MM.1S (cell line): Measurements from ENCODE around the gene NLRC3.

Source experiments
- DNase-seq: peaks from one replicate; pipeline ENCODE4 v3.0.0-alpha.2; 2015
- H2AFZ ChIP-seq: fragments of 300-600 bp; sonication (generic); 2 replicates; pipeline ENCODE4 v1.6.0; 2016; ENCODE audit warnings: antibody characterized with exemption, low read length
- H3F3A ChIP-seq: fragments of 300-600 bp; sonication (generic); 2 replicates; pipeline ENCODE4 v1.6.1; 2016; ENCODE audit warnings: mild to moderate bottlenecking, antibody characterized with exemption, low read length, moderate library complexity, mixed read lengths; ENCODE audit not compliant: insufficient read depth
- H3K27ac ChIP-seq: fragments of 300-600 bp; sonication (generic); 2 replicates; pipeline ENCODE4 v1.5.1; 2016; ENCODE audit warnings: mild to moderate bottlenecking, low read length
- H3K27me3 ChIP-seq: fragments of 300-600 bp; sonication (generic); replicated peaks from 2 replicates; pipeline ENCODE4 v1.6.0; 2016; ENCODE audit warnings: low read length; ENCODE audit not compliant: insufficient read depth
- H3K36me3 ChIP-seq: fragments of 300-600 bp; sonication (generic); replicated peaks from 2 replicates; pipeline ENCODE4 v1.6.1; 2016; ENCODE audit warnings: mild to moderate bottlenecking, low read length, mixed read lengths; ENCODE audit not compliant: insufficient read depth
- H3K4me1 ChIP-seq: fragments of 300-600 bp; sonication (generic); 2 replicates; pipeline ENCODE4 v1.6.1; 2016; ENCODE audit warnings: low read length, mixed read lengths
- H3K4me2 ChIP-seq: fragments of 300-600 bp; sonication (generic); 2 replicates; pipeline ENCODE4 v1.6.0; 2016; ENCODE audit warnings: low read depth, low read length
- H3K4me3 ChIP-seq: fragments of 300-600 bp; sonication (generic); 2 replicates; pipeline ENCODE4 v1.5.1; 2016; ENCODE audit warnings: low read length, mixed read lengths
- H3K79me2 ChIP-seq: fragments of 300-600 bp; sonication (generic); 2 replicates; pipeline ENCODE4 v1.6.1; 2016; ENCODE audit warnings: mixed run types, low read length, mixed read lengths
- H3K9ac ChIP-seq: fragments of 300-600 bp; sonication (generic); 2 replicates; pipeline ENCODE4 v1.6.1; 2016; ENCODE audit warnings: low read length, mixed read lengths
- H3K9me2 ChIP-seq: fragments of 300-600 bp; sonication (generic); replicated peaks from 2 replicates; pipeline ENCODE4 v1.6.1; 2016; ENCODE audit warnings: mild to moderate bottlenecking, low read length, mixed read lengths; ENCODE audit not compliant: insufficient read depth
- H3K9me3 ChIP-seq: fragments of 300-600 bp; sonication (generic); replicated peaks from 2 replicates; pipeline ENCODE4 v1.6.1; 2016; ENCODE audit warnings: mild to moderate bottlenecking, low read length, mixed read lengths; ENCODE audit not compliant: insufficient read depth
- H4K20me1 ChIP-seq: fragments of 300-600 bp; sonication (generic); 2 replicates; pipeline ENCODE4 v1.6.1; 2016; ENCODE audit warnings: mild to moderate bottlenecking, low read length, moderate library complexity, mixed read lengths; ENCODE audit not compliant: insufficient read depth
- EZH2 ChIP-seq: fragments of 300-600 bp; sonication (generic); optimal IDR thresholded peaks from 2 replicates; pipeline ENCODE3; 2017; ENCODE audit warnings: low read depth, mild to moderate bottlenecking, antibody characterized with exemption, low read length, mixed read lengths
- EZH2phosphoT487 ChIP-seq: fragments of 300-600 bp; sonication (generic); IDR thresholded peaks from 2 replicates; pipeline ENCODE4 v1.6.1; 2018; ENCODE audit warnings: antibody characterized with exemption, low read length
- TF ChIP-seq, protein P1 (sequence below): fragments of 300-600 bp; sonication (generic); IDR thresholded peaks from 2 replicates; pipeline ENCODE4 v1.5.1; 2016; ENCODE audit warnings: antibody characterized with exemption, low read length, mixed read lengths

Gene NLRC3

DNA sequence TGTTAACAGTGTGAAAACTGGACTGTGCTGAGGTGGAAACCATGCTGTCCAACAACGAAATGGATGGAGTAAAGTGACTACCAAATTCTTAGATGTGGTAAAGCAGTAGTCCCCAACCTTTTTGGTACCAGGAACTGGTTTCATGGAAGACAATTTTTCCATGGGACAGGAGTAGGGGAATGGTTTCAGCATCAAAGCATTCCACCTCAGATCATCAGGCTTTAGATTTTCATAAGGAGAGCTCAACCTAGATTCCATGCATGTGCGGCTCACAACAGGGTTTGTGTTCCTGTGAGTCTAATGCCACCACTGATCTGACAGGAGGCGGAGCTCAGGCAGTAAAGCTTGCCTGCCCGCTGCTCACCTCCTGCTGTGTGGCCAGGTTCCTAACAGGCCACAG is 22.7 kb upstream of the NLRC3 start:
- H3K36me3 ChIP-seq: no peaks in the 10 kb centered on the region
- H3K9me2 ChIP-seq: no peaks in the 10 kb centered on the region
- TF ChIP-seq, protein P1, sequence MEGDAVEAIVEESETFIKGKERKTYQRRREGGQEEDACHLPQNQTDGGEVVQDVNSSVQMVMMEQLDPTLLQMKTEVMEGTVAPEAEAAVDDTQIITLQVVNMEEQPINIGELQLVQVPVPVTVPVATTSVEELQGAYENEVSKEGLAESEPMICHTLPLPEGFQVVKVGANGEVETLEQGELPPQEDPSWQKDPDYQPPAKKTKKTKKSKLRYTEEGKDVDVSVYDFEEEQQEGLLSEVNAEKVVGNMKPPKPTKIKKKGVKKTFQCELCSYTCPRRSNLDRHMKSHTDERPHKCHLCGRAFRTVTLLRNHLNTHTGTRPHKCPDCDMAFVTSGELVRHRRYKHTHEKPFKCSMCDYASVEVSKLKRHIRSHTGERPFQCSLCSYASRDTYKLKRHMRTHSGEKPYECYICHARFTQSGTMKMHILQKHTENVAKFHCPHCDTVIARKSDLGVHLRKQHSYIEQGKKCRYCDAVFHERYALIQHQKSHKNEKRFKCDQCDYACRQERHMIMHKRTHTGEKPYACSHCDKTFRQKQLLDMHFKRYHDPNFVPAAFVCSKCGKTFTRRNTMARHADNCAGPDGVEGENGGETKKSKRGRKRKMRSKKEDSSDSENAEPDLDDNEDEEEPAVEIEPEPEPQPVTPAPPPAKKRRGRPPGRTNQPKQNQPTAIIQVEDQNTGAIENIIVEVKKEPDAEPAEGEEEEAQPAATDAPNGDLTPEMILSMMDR: no peak
- TF ChIP-seq EZH2phosphoT487 (no peak), EZH2 (no peak)

DNA sequence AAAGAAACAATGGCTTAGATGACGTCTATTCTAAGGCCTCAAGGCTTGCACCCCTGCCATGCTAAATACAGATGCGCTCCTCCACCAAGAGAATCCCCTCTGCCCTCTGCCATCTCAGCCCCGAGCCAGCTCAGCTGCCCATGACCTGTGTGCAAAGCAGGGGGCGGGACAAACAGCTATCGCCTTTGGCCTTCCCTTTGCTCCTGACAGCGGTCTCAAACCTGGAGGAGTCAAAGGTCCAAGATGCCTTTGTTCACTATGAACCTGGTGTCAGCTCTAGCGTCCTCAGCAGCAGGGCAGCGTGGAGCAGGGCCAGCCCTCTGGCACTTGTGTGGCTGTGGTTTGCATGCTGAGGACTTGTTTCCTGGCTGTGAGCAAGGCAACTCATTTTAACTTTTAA is 21.9 kb upstream of the NLRC3 start:
- H3K36me3 ChIP-seq: no peaks in the 10 kb centered on the region
- H3K27ac ChIP-seq: no peak overlapping the region
- no peaks in the 10 kb centered on the region for H3K4me1 ChIP-seq
- H3F3A ChIP-seq: no peaks in the 10 kb centered on the region
- no peak overlapping the region for H3K9ac ChIP-seq
- no peaks in the 10 kb centered on the region for H4K20me1 ChIP-seq
- H3K9me3 ChIP-seq: no peaks in the 10 kb centered on the region
- no peaks in the 10 kb centered on the region for H3K9me2 ChIP-seq
- H3K4me2 ChIP-seq: no peak overlapping the region
- H2AFZ ChIP-seq: no peak overlapping the region
- TF ChIP-seq, protein P1: no peak
- TF ChIP-seq EZH2: no peak
- TF ChIP-seq EZH2phosphoT487: no peak
- no peaks in the 10 kb centered on the region for H3K27me3 ChIP-seq
- H3K79me2 ChIP-seq: no peaks in the 10 kb centered on the region
- DNase-seq: no peak
- no peak overlapping the region for H3K4me3 ChIP-seq

More for the DNA sequence above, 22.7 kb upstream of the NLRC3 start:
- H3K9me3 ChIP-seq: no peaks in the 10 kb centered on the region
- no peak overlapping the region for H2AFZ ChIP-seq
- no peaks in the 10 kb centered on the region for H3F3A ChIP-seq
- H3K4me1 ChIP-seq: no peaks in the 10 kb centered on the region
- no peak overlapping the region for H3K4me3 ChIP-seq
- H3K4me2 ChIP-seq: no peak overlapping the region
- no peaks in the 10 kb centered on the region for H3K27me3 ChIP-seq
- no peak for DNase-seq
- H4K20me1 ChIP-seq: no peaks in the 10 kb centered on the region
- H3K79me2 ChIP-seq: no peaks in the 10 kb centered on the region
- H3K9ac ChIP-seq: no peak overlapping the region
- H3K27ac ChIP-seq: no peak overlapping the region

DNA sequence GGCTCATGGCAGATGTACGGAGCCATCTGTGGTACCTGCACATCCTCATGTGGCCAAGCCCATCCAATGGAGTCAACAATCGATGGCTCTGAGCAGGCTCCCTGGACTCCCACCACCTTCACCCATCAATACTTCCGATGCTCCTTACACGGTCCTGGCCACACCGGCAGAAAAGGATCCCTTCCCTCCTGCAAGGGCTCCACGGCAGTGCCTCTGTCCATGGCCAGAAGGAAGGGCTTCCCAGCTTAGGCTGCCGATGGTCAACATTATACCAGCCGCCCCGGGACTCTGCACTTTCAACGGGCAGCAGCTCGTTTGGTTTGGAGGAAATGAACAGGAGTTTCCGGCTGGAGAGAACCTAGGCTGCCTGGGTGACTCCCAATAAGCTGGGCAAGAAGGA is 21.0 kb upstream of the NLRC3 start:
- TF ChIP-seq, protein P1: no peak
- TF ChIP-seq EZH2phosphoT487 (no peak), EZH2 (no peak)
- Histone ChIP-seq H3K27me3 (no peaks in the 10 kb centered on the region), H3K9me2 (no peaks in the 10 kb centered on the region), H3K36me3 (no peaks in the 10 kb centered on the region), H3K4me1 (no peaks in the 10 kb centered on the region), H3K9me3 (no peaks in the 10 kb centered on the region), H3K79me2 (no peaks in the 10 kb centered on the region), H4K20me1 (no peaks in the 10 kb centered on the region), H3K4me3 (no peak overlapping the region), H3F3A (no peaks in the 10 kb centered on the region), H2AFZ (no peak overlapping the region), H3K4me2 (no peak overlapping the region), H3K9ac (no peak overlapping the region), H3K27ac (no peak overlapping the region)
- no peak for DNase-seq

GRCh38 chr16:3597676-3598075 is 20.5 kb upstream of the NLRC3 start:
- no peak for DNase-seq
- Histone ChIP-seq H4K20me1 (no peaks in the 10 kb centered on the region), H3F3A (no peaks in the 10 kb centered on the region), H3K36me3 (no peaks in the 10 kb centered on the region), H3K4me3 (no peak overlapping the region), H2AFZ (no peak overlapping the region), H3K27ac (no peak overlapping the region), H3K9ac (no peak overlapping the region), H3K79me2 (no peaks in the 10 kb centered on the region), H3K9me2 (no peaks in the 10 kb centered on the region), H3K9me3 (no peaks in the 10 kb centered on the region), H3K27me3 (no peaks in the 10 kb centered on the region), H3K4me1 (no peaks in the 10 kb centered on the region), H3K4me2 (no peak overlapping the region)
- no peak for TF ChIP-seq EZH2phosphoT487
- no peak for TF ChIP-seq EZH2
- TF ChIP-seq, protein P1: no peak
